ENCODE results near the gene XPA. TPM values are rescaled to one million over a fixed set of nuclear protein-coding genes. Genes with fewer than 3 reads are reported as not detected.

The XPA gene
- total and polyA plus RNA-seq, 2 of the 8 experiments (the other 6 are each of a cell fraction or from before 2014, with no cell fraction given): 0.24 to 2.6 TPM

DNA sequence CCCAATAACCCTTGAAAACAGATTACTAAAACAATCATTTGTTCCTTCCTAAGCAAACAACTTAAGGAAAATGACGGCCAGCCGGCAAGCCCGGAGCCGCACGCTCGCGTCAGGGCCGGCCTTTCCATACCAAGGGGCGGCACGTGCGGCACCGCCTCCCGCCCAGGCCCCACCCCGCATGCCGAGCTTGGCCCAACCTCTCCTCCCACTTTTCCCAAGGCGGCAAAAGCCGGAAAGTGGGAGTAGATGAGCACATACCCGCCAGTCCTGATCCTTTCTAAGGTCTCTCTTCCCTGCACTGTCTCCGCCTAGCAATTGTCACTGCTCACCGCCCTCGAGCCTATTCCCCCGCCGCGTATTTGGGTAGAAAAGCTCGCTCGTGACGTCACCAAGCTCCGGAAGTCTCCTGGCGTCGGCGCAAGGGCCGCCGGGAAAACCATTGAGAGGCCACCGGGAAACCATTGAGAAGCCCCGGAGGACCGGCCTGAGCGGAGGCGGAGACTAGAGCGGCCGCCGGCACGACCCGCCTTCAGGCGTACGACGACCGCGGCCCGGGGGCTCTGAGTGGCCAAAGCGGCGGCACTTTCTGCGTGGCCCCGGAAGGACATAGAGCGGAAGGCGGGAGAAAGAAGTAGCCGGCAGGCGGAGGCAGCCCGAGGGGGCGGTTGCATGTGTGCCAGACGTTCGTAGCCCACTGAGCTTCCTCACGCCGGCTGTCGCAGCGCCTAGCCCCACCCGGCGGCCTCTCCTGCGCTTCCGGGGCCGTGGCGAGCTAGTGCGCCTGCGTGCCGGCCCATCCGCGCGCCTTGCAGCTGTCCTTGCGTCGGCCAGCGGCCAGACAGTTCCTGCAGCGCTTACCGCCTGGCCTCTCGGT, 63.9 kb downstream of the XPA start, which contains the start of the genes NCBP1 and TSTD2:
Gene NCBP1 (plus strand): TSS at position 837 of the 874 bp plus-strand sequence. CDS start 61 bp downstream, outside the sequence.
Gene TSTD2 (minus strand): TSS at position 384 of the 874 bp plus-strand sequence. CDS start 5,806 bp downstream, outside the sequence.
- POLR2A ChIA-PET (ENCODE audit: partially characterized antibody): interaction anchor here (0.5 to 2.3 kb wide), 17 partner anchors 10 to 1015 kb away, joined by 3 to 9 read pairs (median 4); no protein-coding TSS in a partner anchor
- Histone ChIP-seq H3K27me3 (replicated peaks in 1 of 4; ENCODE audit: control insufficient read depth in 3 of 4, extremely low read depth in 1 of 4, insufficient read depth in 3 of 4, low read length in 3 of 4) (no peaks in the 10 kb centered on the region), H3K79me1 (ENCODE audit: low read depth, low read length) (peaks cover 8% of the 10 kb centered on the region; the same call in 1 of the 2 replicates), H2AFZ (ENCODE audit: low read length) (peak within 1 kb of the TSS; percentile 54; the same call in 1 of the 2 replicates), H2AK5ac (ENCODE audit: low read depth, low read length) (no peak within 1 kb of the TSS), H3K56ac (replicated peaks; ENCODE audit: insufficient read length, low read depth, low read length) (peak within 1 kb of the TSS; percentile 52), H4K20me1 (replicated peaks in 1 of 2; ENCODE audit: control insufficient read depth in 1 of 2, insufficient read depth in 2 of 2, low read length in 2 of 2) (peaks cover 10% of the 10 kb centered on the region in 2 experiments), H3K18ac (ENCODE audit: extremely low read depth, low read length) (peak within 1 kb of the TSS; percentile 96), H3K9me3 (ENCODE audit: insufficient read depth in 2 of 2, low read depth in 1 of 2, low read length in 1 of 2) (no peaks in the 10 kb centered on the region), H2BK120ac (replicated peaks; ENCODE audit: low read depth, low read length) (no peak within 1 kb of the TSS), H3K27ac (ENCODE audit: low read depth, low read length) (peak within 1 kb of the TSS; percentile 98), H2BK12ac (ENCODE audit: low read depth, low read length) (peak within 1 kb of the TSS; percentile 91; the same call in 1 of the 2 replicates), H3K36me3 (ENCODE audit: control insufficient read depth in 2 of 4, insufficient read depth in 4 of 4, low read length in 3 of 4) (no peaks in the 10 kb centered on the region), H3K4me3 (ENCODE audit: extremely low read depth in 1 of 4, insufficient read depth in 2 of 4, low read depth in 3 of 4, low read length in 4 of 4) (peak within 1 kb of the TSS; percentile 70 to 91 (median 87)), H3K9ac (replicated peaks in 1 of 4; ENCODE audit: extremely low read depth in 1 of 4, low read depth in 3 of 4, low read length in 3 of 4) (peak within 1 kb of the TSS; percentile 88 to 98 (median 94)), H3K79me2 (ENCODE audit: control insufficient read depth in 1 of 2, insufficient read depth in 2 of 2, low read length in 2 of 2) (peaks cover 29 to 80% of the 10 kb centered on the region in 2 experiments), H3K23me2 (ENCODE audit: low read depth, low read length) (peaks cover 5% of the 10 kb centered on the region), H3K4ac (replicated peaks; ENCODE audit: insufficient read length, low read depth, low read length) (peak within 1 kb of the TSS; percentile 91), H3K14ac (ENCODE audit: insufficient read length) (no peak within 1 kb of the TSS), H3K23ac (ENCODE audit: insufficient read length) (no peak within 1 kb of the TSS), H2BK15ac (ENCODE audit: low read length) (no peak within 1 kb of the TSS; the same call in 1 of the 2 replicates), H3K4me2 (ENCODE audit: insufficient read depth in 1 of 2, low read depth in 2 of 2, low read length in 2 of 2) (peak within 1 kb of the TSS; percentile 72 to 89), H3K4me1 (replicated peaks in 1 of 4; ENCODE audit: control insufficient read depth in 3 of 4, insufficient read depth in 4 of 4, low read length in 3 of 4) (peaks cover 0 to 15% (median 4%) of the 10 kb centered on the region in 4 experiments; a peak in 6 of 7 replicates), H4K5ac (ENCODE audit: insufficient read length, low read depth, low read length) (peak within 1 kb of the TSS; percentile 99), H4K91ac (replicated peaks; ENCODE audit: insufficient read length, low read length) (peak within 1 kb of the TSS; percentile 78), H4K8ac (ENCODE audit: extremely low read depth, insufficient read depth, low read length) (peak within 1 kb of the TSS; percentile 96), H2BK5ac (ENCODE audit: low read depth, low read length) (peak within 1 kb of the TSS; percentile 97), H2BK20ac (ENCODE audit: low read length) (no peak within 1 kb of the TSS)
- DNase-seq (ENCODE audit: low read depth in 1 of 2, low spot score in 2 of 2) (peak; percentile 84 to 93), FAIRE-seq (no peak)
- CTCF ChIA-PET (ENCODE audit: partially characterized antibody): interaction anchor here (0.9 to 3.0 kb wide), 4 partner anchors 13 to 268 kb away, joined by 3 to 16 read pairs (median 4); no protein-coding TSS in a partner anchor
- 2% methylated on average over 61 of the region's 83 CpGs; no CpG with 5 or more reads in 1 of the 2 experiments for WGBS, 2 experiments (ENCODE audit: extremely low coverage in 1 of 2, insufficient coverage in 1 of 2, insufficient read length in 1 of 2, insufficient replicate concordance in 2 of 2, low coverage in 1 of 2, low lambda C conversion rate in 2 of 2, missing lambda C conversion rate in 1 of 2)
- TF ChIP-seq, protein P1, sequence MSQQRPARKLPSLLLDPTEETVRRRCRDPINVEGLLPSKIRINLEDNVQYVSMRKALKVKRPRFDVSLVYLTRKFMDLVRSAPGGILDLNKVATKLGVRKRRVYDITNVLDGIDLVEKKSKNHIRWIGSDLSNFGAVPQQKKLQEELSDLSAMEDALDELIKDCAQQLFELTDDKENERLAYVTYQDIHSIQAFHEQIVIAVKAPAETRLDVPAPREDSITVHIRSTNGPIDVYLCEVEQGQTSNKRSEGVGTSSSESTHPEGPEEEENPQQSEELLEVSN (IDR thresholded peaks at IDR 0.05): peak; percentile 86
- TF ChIP-seq CTBP2 (IDR thresholded peaks at IDR 0.05; ENCODE audit: borderline replicate concordance, insufficient read depth, insufficient read length, low read length) (no peak), HDAC6 (IDR thresholded peaks at IDR 0.05; ENCODE audit: low read depth, low read length) (no peak), SIN3A (conservative IDR thresholded peaks at IDR 0.05 in 1 of 2, IDR thresholded peaks at IDR 0.05 in 1 of 2; ENCODE audit: low read depth in 1 of 2, low read length in 2 of 2) (peak; percentile 17 to 86; a peak in 2 of 4 replicates), NRF1 (IDR thresholded peaks at IDR 0.05; ENCODE audit: low read depth, low read length) (peak; percentile 38), JUN (IDR thresholded peaks at IDR 0.05; ENCODE audit: low read depth, low read length) (no peak)
- TF ChIP-seq, protein P2, sequence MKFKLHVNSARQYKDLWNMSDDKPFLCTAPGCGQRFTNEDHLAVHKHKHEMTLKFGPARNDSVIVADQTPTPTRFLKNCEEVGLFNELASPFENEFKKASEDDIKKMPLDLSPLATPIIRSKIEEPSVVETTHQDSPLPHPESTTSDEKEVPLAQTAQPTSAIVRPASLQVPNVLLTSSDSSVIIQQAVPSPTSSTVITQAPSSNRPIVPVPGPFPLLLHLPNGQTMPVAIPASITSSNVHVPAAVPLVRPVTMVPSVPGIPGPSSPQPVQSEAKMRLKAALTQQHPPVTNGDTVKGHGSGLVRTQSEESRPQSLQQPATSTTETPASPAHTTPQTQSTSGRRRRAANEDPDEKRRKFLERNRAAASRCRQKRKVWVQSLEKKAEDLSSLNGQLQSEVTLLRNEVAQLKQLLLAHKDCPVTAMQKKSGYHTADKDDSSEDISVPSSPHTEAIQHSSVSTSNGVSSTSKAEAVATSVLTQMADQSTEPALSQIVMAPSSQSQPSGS (IDR thresholded peaks at IDR 0.05; ENCODE audit: low read length): peak; percentile 87
